ENCODE measurements around the gene MN1.

MN1 gene

DNA sequence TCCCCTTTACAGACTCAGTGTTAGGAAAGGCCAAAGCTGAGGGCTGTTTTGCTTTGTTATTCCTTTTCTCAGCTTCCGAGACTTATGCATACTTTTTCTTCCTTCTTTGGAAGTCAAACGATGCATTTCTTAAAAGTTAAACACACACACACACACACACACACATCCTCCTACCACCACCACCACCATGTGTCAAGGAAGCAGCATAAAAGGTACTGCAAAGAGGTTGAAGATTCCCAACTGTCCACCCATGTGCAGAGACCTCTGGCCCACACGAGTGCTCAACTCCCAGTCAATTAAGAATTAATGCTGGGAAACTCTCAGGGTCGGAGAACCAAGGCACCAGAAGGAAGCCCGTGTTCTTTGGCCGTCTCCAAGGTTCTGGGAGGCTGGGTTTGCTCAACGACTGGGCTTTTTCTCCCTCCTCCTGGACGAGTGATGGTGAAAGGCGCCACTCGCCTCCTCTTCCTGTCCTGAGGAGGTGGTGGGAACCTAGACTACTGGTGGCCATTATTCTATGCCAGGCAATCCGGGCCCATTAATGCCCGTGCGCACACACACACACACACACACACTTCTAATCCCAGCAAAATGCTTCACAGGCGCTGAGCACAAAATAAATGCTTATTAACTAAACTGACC lies 15.1 kb downstream of the MN1 start:
- no peak for DNase-seq (ENCODE audit: low read depth in 2 of 2, low spot score in 1 of 2)

DNA sequence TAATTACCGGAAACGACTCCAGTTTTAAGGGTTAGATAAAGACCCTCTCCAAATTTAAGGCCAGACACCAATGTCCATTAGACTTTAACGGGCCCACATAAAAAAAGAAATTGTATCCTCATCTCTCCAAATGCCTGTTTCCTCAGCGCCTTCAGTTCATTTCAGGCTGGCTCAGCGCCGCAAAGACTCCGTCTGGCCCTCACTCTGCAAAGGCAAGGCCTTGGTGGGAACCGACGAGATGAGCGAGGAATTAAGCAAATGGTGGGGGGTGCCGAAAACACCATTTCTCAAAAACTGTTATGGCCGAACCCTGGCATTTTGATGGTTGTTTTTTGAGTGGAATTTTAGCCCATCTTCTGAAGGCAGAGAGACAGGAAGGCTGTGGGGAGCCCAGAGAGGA lies 15.7 kb downstream of the MN1 start:
- no peak for DNase-seq (ENCODE audit: low read depth in 2 of 2, low spot score in 1 of 2)

GRCh38 chr22:27784120-27784475 lies 17.5 kb downstream of the MN1 start:
- no peak for DNase-seq (ENCODE audit: low read depth in 2 of 2, low spot score in 1 of 2)

- DNase-seq (ENCODE audit: low read depth in 2 of 2, low spot score in 1 of 2): no peak
These were observed 18.0 kb downstream of the MN1 start for GRCh38 chr22:27783436-27784119.

DNA sequence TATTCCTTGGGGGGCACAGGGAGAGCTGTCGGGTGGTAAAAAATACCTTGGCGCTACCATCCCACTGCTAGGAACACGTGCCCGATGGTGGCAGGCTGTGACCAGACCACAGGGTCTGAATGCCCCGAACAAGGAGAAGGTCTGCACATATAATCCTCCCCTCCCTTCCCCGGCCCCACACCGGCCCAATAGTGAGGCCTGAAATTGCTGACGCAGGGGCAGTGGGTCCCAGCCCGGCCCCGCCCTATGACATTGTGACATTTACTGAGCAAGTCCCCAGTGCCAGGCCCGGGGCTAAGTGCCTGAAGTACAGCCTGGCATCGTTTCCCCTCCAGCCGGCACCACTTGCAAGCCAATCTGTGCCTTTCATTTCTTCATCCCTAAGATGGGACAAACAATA lies 19.5 kb downstream of the MN1 start:
- no peak for DNase-seq (ENCODE audit: low read depth in 2 of 2, low spot score in 1 of 2)

GRCh38 chr22:27780161-27780575 lies 21.4 kb downstream of the MN1 start:
- no peak for DNase-seq (ENCODE audit: low read depth in 2 of 2, low spot score in 1 of 2)

GRCh38 chr22:27779643-27780042 lies 21.9 kb downstream of the MN1 start:
- no peak for DNase-seq (ENCODE audit: low read depth in 2 of 2, low spot score in 1 of 2)

DNA sequence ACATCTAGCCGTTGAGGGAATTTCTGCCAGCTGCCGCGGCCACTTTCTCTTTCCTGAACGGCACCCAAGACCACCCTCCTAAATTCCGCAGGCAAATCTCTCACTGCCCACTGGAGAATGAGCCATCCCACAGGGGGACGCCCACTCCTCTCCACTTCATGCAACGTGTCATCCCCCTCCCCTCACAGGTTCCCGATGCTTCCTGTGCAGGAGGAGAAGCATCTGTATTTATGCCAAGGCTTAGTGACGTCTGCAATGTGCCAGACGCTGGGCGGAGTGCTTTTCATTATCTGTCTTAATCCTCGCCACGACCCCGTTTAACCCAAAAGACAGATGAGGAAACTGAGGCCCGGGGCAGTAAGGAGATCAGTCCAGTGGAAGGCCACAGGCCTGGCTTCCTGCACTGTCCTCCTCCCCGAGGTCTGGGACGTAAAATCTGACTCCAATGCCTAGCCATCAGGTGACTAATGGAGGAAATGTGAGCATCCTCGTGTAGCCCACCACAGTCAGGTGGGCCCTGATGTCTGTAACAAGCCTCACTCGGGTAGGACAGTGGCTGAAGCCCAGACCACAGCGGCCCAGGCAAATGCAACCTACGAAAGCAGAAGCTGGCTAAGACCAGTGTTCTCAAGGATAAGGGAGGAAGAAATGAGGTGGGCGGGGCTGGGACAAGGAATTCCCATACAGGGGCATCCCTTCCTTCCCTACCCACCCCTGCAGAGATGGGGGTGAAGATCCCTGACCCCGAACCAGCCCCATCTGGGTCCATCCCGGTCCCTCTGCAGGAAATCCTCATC lies 23.1 kb downstream of the MN1 start:
- no peak for DNase-seq (ENCODE audit: low read depth in 2 of 2, low spot score in 1 of 2)

- DNase-seq (ENCODE audit: low read depth in 2 of 2, low spot score in 1 of 2): no peak
These were observed 24.4 kb downstream of the MN1 start for GRCh38 chr22:27777128-27777527.

- no peak for DNase-seq (ENCODE audit: low read depth in 2 of 2, low spot score in 1 of 2)
These were observed 25.0 kb downstream of the MN1 start for GRCh38 chr22:27776650-27776958.

- DNase-seq (ENCODE audit: low read depth in 2 of 2, low spot score in 1 of 2): no peak
These were observed 25.6 kb downstream of the MN1 start for GRCh38 chr22:27775758-27776649.

GRCh38 chr22:27775087-27775698 lies 26.4 kb downstream of the MN1 start:
- no peak for DNase-seq (ENCODE audit: low read depth in 2 of 2, low spot score in 1 of 2)

- DNase-seq (ENCODE audit: low read depth in 2 of 2, low spot score in 1 of 2): no peak
These were observed 27.4 kb downstream of the MN1 start for GRCh38 chr22:27774200-27774599.

DNA sequence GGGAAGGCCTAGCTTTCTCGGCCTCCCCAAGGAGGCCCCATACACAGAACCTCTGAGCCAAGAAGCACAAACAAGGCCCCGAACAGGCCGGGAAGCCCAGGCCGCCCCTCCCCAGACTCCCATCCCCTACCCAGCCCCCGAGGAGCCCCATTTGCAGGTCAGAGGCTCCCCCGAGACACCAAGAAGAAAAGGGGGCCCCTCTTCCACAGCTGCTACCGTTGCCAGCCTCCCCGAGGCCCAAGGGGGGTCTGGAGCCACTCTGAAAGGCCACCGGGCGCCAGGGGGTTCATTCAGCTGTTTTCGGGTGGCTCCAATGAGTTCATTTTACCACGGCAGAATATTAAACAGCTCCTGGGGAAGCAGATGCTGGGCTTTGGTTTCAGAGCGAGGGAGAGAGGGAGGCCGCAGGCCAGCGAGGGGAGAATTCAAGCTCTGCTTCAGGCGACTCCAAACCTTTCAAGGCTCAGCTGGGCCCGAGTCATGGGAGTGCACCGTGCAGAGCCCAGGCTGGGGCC lies 28.5 kb downstream of the MN1 start:
- DNase-seq (ENCODE audit: low read depth in 2 of 2, low spot score in 1 of 2): no peak

DNA sequence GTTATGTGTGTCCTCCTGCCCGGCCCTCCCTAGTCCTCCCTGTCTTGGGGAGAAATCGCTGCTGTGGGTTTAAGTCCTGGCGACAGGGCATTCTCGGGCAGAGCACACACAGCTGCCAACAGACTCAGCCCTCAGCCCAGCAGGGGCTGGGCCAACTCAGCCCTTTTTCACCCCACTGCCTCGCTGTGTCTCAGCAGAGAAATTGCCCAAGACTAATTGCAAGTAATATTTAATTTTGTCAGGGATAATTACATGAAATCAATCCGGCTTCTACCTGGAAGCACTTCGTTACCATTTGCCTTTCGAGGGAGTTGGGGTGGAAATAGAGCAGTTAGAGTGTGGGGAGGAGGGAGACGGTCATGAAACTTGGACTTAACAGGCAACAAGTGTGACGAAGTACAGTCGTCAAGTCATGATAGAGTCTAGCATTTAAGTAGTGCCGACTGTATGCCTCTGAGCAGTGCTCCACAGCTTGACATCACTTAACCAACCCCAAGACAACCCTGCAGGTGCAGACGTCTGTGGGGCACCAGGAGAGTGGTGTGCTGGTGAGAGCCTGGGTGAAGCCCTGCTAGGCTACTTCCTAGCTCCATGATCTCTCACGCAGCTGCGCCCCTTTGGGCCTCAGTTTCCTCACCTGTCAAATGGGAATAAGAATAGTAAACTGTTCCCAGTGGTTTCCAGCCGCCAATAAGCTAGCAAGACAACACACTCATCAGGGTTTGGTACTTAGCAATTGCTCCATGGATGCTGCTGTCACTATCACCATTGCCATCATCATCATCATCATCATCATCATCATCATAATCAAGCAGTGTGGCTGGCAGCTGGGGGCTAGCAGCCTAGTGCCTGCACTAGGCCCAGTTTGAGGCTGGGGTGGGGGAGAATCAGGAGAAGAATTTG lies 29.2 kb downstream of the MN1 start:
- no peak for DNase-seq (ENCODE audit: low read depth in 2 of 2, low spot score in 1 of 2)

GRCh38 chr22:27771637-27772036 lies 29.9 kb downstream of the MN1 start:
- DNase-seq (ENCODE audit: low read depth in 2 of 2, low spot score in 1 of 2): no peak

DNA sequence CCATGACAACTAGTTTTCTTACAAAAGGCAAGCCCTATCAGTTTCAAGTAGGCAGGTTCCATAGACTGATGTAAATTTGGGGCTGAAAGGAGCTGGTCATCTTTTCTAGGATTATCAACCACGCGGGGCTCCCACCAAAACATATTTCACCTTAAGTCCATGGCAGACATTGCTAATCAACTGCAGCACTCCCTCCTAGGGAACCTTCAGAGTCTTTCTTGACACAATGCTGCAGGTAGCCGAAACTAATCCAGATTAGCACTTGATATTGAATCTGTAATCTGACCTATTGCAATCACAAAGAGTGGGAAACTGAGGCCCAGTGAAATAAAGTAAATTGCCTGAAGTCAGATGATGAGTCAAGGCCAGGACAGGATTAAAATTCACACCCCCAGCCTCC lies 32.5 kb downstream of the MN1 start:
- no peak for DNase-seq (ENCODE audit: low read depth in 2 of 2, low spot score in 1 of 2)

DNA sequence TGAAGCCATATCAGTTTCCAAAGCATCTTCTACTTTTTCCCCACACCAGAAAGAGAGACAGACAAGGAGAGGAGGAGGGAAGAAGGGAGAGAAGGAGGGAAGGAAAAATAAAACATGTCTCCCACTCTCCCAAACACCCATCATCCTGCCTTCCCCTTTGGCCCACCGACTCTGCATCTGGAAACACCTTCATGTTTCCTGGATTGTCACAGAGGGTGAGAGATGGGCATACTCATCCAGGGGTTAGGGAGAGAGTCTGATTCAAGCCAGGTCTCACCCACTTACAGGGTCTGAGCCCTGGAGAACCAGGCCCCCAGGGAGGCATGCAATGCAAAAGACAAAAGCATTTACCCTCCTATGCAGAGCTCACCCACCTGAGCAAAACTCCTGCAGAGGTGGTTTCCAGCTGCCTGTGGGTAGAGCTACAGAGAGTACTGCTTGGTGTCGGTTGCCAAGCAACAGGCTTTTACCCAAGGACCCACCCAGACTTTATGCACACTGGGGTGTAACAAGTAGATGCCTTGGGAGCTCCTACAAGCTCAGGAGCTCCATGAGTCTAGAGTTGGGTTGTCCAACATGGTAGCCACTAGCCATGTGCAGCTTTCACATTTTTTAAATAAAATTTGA lies 33.4 kb downstream of the MN1 start:
- DNase-seq (ENCODE audit: low read depth in 2 of 2, low spot score in 1 of 2): no peak

DNA sequence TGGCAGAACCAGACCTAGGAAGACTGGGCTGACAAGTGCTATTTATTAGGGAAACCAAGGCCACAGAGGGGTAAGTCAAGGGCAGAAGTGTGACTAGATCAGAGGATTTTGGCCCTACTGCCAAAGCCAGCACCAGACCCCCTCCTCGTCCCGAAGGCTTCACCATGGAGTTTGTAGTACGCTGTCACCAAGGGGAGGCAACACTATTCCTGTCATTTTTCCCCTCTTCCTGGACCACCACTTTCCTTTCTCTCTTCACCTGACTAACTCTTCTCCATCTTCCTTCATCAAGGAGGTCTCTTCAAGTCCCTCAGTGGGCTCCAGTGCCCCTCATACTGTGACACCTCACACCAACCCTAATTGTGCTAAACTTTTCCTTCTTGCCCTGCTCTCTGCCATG lies 34.9 kb downstream of the MN1 start:
- no peak for DNase-seq (ENCODE audit: low read depth in 2 of 2, low spot score in 1 of 2)
